Measurements from ENCODE around the gene TOR1AIP1.
"Not testable (repeated sequence)": the region's sequence is repeated elsewhere in the genome, so short reads cannot be mapped to it uniquely, and the experiment has no call there.

Gene TOR1AIP1

GRCh38 chr1:179958359-179958758 lies 76.3 kb downstream of the TOR1AIP1 start:
- Histone ChIP-seq H2AFZ (ENCODE audit: low read depth, low read length) (no peak overlapping the region), H3K4me1 (ENCODE audit: insufficient read depth, low read length) (peaks cover 22% of the 10 kb centered on the region), H3K9me3 (ENCODE audit: low read length) (peaks cover 4% of the 10 kb centered on the region), H3K27me3 (ENCODE audit: insufficient read depth, low read length) (no peaks in the 10 kb centered on the region), H3K4me3 (ENCODE audit: low read length) (no peak overlapping the region), H3K36me3 (ENCODE audit: insufficient read depth, low read length) (peaks cover 4% of the 10 kb centered on the region)

GRCh38 chr1:179962168-179962567 lies 80.1 kb downstream of the TOR1AIP1 start:
- not testable (repeated sequence) for H3K4me1 ChIP-seq (ENCODE audit: insufficient read depth, low read length); H3K36me3 ChIP-seq (ENCODE audit: insufficient read depth, low read length); H3K27me3 ChIP-seq (ENCODE audit: insufficient read depth, low read length); H3K4me3 ChIP-seq (ENCODE audit: low read length); H3K9me3 ChIP-seq (ENCODE audit: low read length); H2AFZ ChIP-seq (ENCODE audit: low read depth, low read length)

GRCh38 chr1:179966551-179966950 lies 84.5 kb downstream of the TOR1AIP1 start:
- Histone ChIP-seq H3K4me1 (ENCODE audit: insufficient read depth, low read length) (no peaks in the 10 kb centered on the region), H3K27me3 (ENCODE audit: insufficient read depth, low read length) (no peaks in the 10 kb centered on the region), H3K4me3 (ENCODE audit: low read length) (no peak overlapping the region), H3K9me3 (ENCODE audit: low read length) (peaks cover 5% of the 10 kb centered on the region), H2AFZ (ENCODE audit: low read depth, low read length) (no peak overlapping the region), H3K36me3 (ENCODE audit: insufficient read depth, low read length) (peaks cover 6% of the 10 kb centered on the region)

GRCh38 chr1:179968284-179968993 lies 86.4 kb downstream of the TOR1AIP1 start:
- H3K4me1 ChIP-seq (ENCODE audit: insufficient read depth, low read length) = no peaks in the 10 kb centered on the region
- no peaks in the 10 kb centered on the region for H3K27me3 ChIP-seq (ENCODE audit: insufficient read depth, low read length)
- H3K4me3 ChIP-seq (ENCODE audit: low read length) = no peak overlapping the region
- H2AFZ ChIP-seq (ENCODE audit: low read depth, low read length) = no peak overlapping the region
- H3K9me3 ChIP-seq (ENCODE audit: low read length) = peaks cover 3% of the 10 kb centered on the region
- H3K36me3 ChIP-seq (ENCODE audit: insufficient read depth, low read length) = peaks cover 4% of the 10 kb centered on the region

GRCh38 chr1:179968994-179969919 lies 87.2 kb downstream of the TOR1AIP1 start:
- peaks cover 3% of the 10 kb centered on the region for H3K9me3 ChIP-seq (ENCODE audit: low read length)
- H3K4me1 ChIP-seq (ENCODE audit: insufficient read depth, low read length) = no peaks in the 10 kb centered on the region
- H3K27me3 ChIP-seq (ENCODE audit: insufficient read depth, low read length) = no peaks in the 10 kb centered on the region
- no peak overlapping the region for H3K4me3 ChIP-seq (ENCODE audit: low read length)
- H2AFZ ChIP-seq (ENCODE audit: low read depth, low read length) = no peak overlapping the region
- peaks cover 4% of the 10 kb centered on the region for H3K36me3 ChIP-seq (ENCODE audit: insufficient read depth, low read length)

Measured in neuron (in vitro differentiated cells).